ENCODE measurements around the gene ARL14EPL.

DNA sequence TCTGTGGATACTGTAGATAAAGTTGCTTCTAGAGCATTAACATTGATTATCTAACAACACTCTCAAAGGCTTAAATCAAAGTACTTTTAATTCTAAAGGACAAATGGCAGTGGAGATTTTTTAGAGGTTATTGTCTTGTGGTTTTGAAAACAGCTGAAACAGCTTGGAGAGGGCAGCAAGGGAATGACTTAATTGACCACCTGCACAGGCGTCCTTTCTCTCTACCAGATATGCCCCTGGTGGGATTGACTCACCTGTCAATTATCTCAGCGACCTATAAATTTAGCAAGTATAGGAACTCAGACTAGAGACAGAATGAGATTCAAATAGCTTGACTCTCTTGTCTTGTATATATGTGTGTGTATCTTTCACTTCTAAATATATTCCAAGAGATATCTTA lies 13.5 kb downstream of the ARL14EPL start:
- TF ChIP-seq CTCF (IDR thresholded peaks at IDR 0.05; ENCODE audit: extremely low read depth in 1 of 2, insufficient read depth in 1 of 2, low read depth in 1 of 2, low read length in 2 of 2): no peak
- no peak for TF ChIP-seq POLR2AphosphoS5 (IDR thresholded peaks at IDR 0.05; ENCODE audit: insufficient read depth, low read depth, low read length)
- TF ChIP-seq EZH2 (IDR thresholded peaks at IDR 0.05; ENCODE audit: borderline replicate concordance, low read depth, low read length, severe bottlenecking): no peak
- TF ChIP-seq, protein P1, sequence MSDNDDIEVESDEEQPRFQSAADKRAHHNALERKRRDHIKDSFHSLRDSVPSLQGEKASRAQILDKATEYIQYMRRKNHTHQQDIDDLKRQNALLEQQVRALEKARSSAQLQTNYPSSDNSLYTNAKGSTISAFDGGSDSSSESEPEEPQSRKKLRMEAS (IDR thresholded peaks at IDR 0.05; ENCODE audit: insufficient read depth, insufficient read length): no peak
